T-helper 17 cell (primary cell): ENCODE results near the gene LMTK2. TPM values are rescaled to one million over a fixed set of nuclear protein-coding genes. Genes with fewer than 3 reads are reported as not detected.

Experiments used
- ATAC-seq: fragments of 150-1000 bp; cut with Tn5 transposase; 2 replicates; pipeline ENCODE4 v1.10.0; 2021; ENCODE audit warnings: mild to moderate bottlenecking, moderate library complexity
- DNase-seq, 3 donors: peaks; one replicate each; pipeline versions ENCODE4 v3.0.0 to v3.0.0-alpha.2; 2020 to 2021
- H3K9me3 ChIP-seq: one replicate; pipeline ENCODE4 v1.7.0; 2013; ENCODE audit warnings: low read length, mild to moderate bottlenecking; ENCODE audit not compliant: control insufficient read depth, poor library complexity, severe bottlenecking
- H3K27ac Mint-ChIP-seq: one replicate; pipeline ENCODE4 v1.8.0; 2022; ENCODE audit warnings: mild to moderate bottlenecking, moderate library complexity, mixed read lengths
- H3K27me3 Mint-ChIP-seq: one replicate; pipeline ENCODE4 v1.8.0; 2022; ENCODE audit warnings: mixed read lengths
- H3K36me3 Mint-ChIP-seq: one replicate; pipeline ENCODE4 v1.8.0; 2022; ENCODE audit warnings: low read depth, mixed read lengths
- H3K4me1 Mint-ChIP-seq: one replicate; pipeline ENCODE4 v1.8.0; 2022; ENCODE audit warnings: mild to moderate bottlenecking, mixed read lengths
- H3K4me3 Mint-ChIP-seq: one replicate; pipeline ENCODE4 v1.8.0; 2022; ENCODE audit warnings: mild to moderate bottlenecking, moderate library complexity, mixed read lengths
- total RNA-seq, 4 donors: library from RNA in 2 of 4; stranded (reverse) in 2 of 4; gene quantifications; one replicate each; pipeline ENCODE4 v1.2.3 and lab custom pipeline; 2022 to 2026

The LMTK2 gene
- total RNA-seq, 2 donors from 2014 or later, result 16.6 to 35.0 TPM

DNA sequence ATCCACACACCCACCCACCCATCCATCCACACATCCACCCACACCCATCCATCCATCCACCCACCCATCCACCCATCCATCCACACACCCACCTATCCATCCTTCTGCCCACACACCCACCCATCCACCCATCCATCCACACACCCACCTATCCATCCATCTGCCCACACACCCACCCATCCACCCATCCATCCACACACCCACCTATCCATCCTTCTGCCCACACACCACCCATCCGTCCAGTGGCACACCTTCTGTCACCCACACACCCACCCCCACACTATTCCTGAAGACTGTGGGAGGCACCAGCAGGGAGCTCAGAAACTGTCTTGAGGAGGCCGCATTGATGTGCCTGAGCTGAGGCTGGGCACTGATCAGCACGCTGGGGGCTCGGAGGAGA is 136.3 kb downstream of the LMTK2 start:
- H3K27me3 Mint-ChIP-seq, result no peaks in the 10 kb centered on the region
- no peaks in the 10 kb centered on the region for H3K36me3 Mint-ChIP-seq
- peaks cover 5% of the 10 kb centered on the region for H3K4me1 Mint-ChIP-seq
- no peak overlapping the region for H3K27ac Mint-ChIP-seq
- DNase-seq (no peak), ATAC-seq (no peak)
- H3K4me3 Mint-ChIP-seq, result no peak overlapping the region
- H3K9me3 ChIP-seq, result no peaks in the 10 kb centered on the region

DNA sequence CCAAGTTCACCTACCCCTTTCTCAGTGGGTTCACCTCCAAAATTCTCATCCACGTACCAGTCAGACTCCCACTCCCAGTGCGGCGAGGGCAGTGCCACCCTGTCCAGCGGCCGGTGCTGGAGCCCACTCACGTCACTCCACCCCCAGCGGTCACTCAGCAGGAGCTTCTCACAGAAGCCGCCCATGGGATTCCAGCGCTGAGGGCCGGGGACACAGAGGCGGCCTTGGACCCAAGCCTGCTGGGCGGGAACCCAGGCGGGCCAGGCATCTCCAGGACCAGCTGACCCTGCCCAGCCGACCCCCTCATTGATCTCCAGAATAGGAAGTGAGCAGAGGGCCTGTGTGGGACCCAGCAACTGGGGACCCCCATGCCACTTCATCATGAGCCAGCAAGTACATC is 138.2 kb downstream of the LMTK2 start:
- ATAC-seq, result no peak
- H3K36me3 Mint-ChIP-seq, result no peaks in the 10 kb centered on the region
- no peaks in the 10 kb centered on the region for H3K9me3 ChIP-seq
- H3K27ac Mint-ChIP-seq, result no peak overlapping the region
- H3K27me3 Mint-ChIP-seq, result no peaks in the 10 kb centered on the region
- DNase-seq, result no peak
- H3K4me3 Mint-ChIP-seq, result no peak overlapping the region
- peaks cover 16% of the 10 kb centered on the region for H3K4me1 Mint-ChIP-seq

DNA sequence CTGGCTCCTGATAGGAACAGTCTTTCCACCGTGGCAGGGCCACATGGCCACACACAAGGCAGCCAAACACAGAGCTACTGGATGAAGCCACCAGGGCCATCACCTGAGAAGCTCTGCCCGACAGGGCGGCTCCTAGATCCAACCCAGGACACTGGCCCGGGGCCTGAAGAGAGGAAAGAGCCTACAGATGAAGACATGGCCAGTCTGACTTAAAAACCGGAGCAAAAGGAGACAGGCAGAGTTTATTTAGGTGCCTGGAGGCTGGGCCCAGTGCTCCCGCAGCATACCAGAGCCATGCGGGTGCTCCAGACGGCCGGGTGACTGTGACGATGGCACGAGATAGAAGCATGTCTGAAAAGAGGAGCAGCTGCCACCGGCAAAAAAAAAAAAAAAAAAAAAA is 141.5 kb downstream of the LMTK2 start:
- no peaks in the 10 kb centered on the region for H3K9me3 ChIP-seq
- Mint-ChIP-seq H3K27me3 (no peaks in the 10 kb centered on the region), H3K4me1 (peaks cover 37% of the 10 kb centered on the region), H3K4me3 (no peak overlapping the region), H3K36me3 (no peaks in the 10 kb centered on the region), H3K27ac (peak overlapping the region; percentile 94)
- no peak for DNase-seq
- no peak for ATAC-seq

DNA sequence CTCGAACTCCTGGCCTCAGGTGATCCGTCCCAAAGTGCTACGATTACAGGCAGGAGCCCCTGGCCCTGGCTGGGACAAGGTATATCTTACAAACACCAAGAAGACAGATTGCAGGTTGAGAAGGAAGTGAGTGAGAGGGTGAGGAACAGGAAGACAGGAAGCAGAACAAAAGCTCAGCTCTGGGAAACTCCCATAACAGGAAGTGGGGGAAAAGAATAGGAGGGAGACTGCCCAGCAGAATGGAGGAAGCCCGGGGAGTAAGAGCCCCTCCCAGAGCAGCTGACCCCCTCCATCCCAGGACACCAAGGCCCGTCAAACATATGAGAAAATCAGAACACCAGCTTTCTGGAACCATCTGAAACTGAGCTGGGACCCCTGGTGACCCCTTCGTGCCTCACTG is 142.4 kb downstream of the LMTK2 start:
- H3K4me3 Mint-ChIP-seq, result peak overlapping the region; percentile 82
- H3K27me3 Mint-ChIP-seq, result no peaks in the 10 kb centered on the region
- peak overlapping the region; percentile 94 for H3K27ac Mint-ChIP-seq
- DNase-seq (no peak), ATAC-seq (no peak)
- H3K36me3 Mint-ChIP-seq, result no peaks in the 10 kb centered on the region
- peaks cover 42% of the 10 kb centered on the region for H3K4me1 Mint-ChIP-seq
- H3K9me3 ChIP-seq, result no peaks in the 10 kb centered on the region

DNA sequence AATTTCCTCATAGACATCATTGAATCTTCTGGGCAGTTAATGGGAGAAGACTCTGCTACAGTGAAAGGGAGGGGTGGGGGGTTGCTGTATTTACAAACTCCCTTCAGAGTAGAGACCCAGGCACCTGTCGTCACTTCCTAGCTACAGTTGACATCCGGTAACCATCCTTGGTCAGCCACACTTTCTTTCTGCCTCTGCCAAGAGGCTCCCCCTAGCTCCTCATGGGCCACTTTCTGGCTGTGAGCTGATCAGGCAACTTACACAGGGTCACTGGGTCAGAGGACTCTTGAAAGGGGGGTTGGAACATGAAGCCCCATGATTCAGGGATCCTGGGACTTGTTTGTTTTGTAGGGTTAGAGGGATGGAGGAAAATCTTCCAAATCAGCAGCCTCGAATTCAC is 144.1 kb downstream of the LMTK2 start:
- no peaks in the 10 kb centered on the region for H3K36me3 Mint-ChIP-seq
- H3K9me3 ChIP-seq, result no peaks in the 10 kb centered on the region
- DNase-seq (peak in 1 of 3 donors; percentile 22), ATAC-seq (peak; percentile 31)
- H3K4me1 Mint-ChIP-seq, result peaks cover 48% of the 10 kb centered on the region
- no peaks in the 10 kb centered on the region for H3K27me3 Mint-ChIP-seq
- H3K27ac Mint-ChIP-seq, result peak overlapping the region; percentile 94
- H3K4me3 Mint-ChIP-seq, result peak overlapping the region; percentile 93

DNA sequence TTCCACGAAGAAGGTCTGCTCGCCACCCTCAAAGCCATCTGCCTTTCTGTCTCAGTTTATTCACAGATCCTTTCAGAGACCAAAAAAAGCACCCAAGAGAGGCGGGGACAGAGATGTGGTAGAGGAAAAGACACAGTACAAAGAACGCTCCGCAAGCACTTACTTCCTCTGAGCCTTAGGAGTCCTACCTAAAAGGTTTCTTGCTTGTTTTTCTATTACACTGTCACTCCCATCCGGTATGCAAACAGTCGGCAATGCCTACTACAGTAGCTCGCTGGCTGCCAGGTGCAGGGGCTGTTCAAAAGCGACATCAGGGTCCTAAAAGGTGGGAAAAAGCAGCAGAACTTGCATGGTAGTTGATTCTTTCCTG is 144.6 kb downstream of the LMTK2 start:
- peak overlapping the region; percentile 94 for H3K27ac Mint-ChIP-seq
- H3K36me3 Mint-ChIP-seq, result no peaks in the 10 kb centered on the region
- H3K4me1 Mint-ChIP-seq, result peaks cover 48% of the 10 kb centered on the region
- peak in 2 of 3 donors; percentile 18 to 27 for DNase-seq
- H3K27me3 Mint-ChIP-seq, result no peaks in the 10 kb centered on the region
- H3K4me3 Mint-ChIP-seq, result peak overlapping the region; percentile 93
- H3K9me3 ChIP-seq, result no peaks in the 10 kb centered on the region
- ATAC-seq, result peak; percentile 70

DNA sequence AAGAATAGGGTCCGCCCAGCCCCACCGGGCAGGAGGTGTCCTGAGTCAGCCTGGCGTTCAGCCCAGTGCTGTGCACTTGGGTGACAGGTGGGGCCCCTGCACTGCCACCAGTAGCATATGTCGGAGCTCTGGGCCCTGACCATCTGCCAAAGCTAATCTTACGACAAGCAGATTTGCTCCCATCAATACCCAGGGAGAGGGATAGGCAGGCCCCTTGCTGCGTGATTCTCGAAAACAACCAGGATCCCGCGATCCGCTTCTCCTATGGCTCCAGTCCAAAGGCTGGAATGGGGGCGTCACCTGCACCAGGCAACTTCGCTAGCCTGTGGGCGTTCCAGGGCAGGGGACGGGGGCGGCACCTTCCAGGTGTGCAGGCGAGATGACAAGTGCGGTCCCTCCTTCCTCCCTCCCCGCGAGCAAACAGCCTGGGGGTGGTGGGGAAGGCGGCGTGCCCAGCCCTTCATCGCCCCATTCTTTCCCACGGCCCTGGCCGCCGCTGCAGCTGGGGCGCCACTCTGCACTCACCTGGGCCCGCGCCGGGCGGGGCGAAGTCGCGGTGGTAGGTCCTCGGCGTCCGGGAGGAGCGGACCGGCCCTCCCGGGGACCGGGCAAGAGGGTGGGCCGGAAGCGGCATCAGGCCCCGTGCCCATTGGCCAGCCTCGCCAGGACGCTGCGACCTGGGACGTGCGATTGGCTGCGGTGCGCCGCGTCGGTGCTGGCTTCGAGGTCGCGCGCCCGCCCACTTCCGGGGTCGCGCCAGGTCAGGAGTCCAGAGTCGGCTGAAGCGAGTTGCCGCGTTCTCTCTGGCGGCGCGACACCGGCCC is 145.2 kb downstream of the LMTK2 start, which contains the start of gene TECPR1:
Gene TECPR1, minus strand, starts transcription at position 632 of the 824 bp plus-strand sequence. CDS start 6,086 bp downstream, outside the sequence.
- DNase-seq (peak; percentile 66 to 87 (median 80)), ATAC-seq (peak; percentile 84)
- Mint-ChIP-seq H3K27me3 (no peaks in the 10 kb centered on the region), H3K27ac (peak within 1 kb of the TSS; percentile 94), H3K4me1 (peaks cover 51% of the 10 kb centered on the region), H3K36me3 (no peaks in the 10 kb centered on the region), H3K4me3 (peak within 1 kb of the TSS; percentile 93)
- H3K9me3 ChIP-seq, result no peaks in the 10 kb centered on the region

DNA sequence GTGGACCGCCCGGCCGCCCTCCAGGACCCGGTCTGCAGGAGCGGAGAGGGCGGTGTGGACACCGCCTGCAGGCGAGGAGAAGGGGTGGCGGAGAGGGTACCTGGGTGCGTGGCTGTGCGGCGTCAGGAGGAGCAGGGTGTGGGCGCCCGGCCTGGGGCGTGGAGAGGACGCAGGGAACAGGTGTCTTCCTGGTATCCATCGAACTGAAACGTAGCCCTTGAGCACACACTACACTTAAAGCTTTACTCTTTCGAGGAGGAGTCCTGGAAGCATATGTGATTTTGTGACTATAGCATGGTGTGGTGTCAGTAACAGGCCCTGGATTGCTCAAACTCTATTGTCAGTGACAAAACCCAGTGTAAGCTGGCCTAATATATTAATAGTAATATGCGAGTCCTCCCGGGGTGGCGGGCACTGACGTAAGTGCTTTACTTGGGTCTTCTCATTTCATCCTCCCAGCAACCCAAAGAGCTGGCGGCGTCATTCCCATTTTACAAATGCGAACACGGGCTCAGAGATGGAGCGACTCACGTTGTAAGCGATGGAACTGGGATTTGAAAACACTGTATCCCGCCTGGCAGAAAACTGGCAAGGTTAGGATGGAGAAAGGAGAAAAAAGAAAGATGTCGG is 145.9 kb downstream of the LMTK2 start:
- ATAC-seq, result peak; percentile 27
- H3K9me3 ChIP-seq, result no peaks in the 10 kb centered on the region
- Mint-ChIP-seq H3K27me3 (no peaks in the 10 kb centered on the region), H3K36me3 (no peaks in the 10 kb centered on the region), H3K4me1 (peaks cover 50% of the 10 kb centered on the region), H3K4me3 (peak overlapping the region; percentile 93), H3K27ac (peak overlapping the region; percentile 94)
- DNase-seq, result no peak

DNA sequence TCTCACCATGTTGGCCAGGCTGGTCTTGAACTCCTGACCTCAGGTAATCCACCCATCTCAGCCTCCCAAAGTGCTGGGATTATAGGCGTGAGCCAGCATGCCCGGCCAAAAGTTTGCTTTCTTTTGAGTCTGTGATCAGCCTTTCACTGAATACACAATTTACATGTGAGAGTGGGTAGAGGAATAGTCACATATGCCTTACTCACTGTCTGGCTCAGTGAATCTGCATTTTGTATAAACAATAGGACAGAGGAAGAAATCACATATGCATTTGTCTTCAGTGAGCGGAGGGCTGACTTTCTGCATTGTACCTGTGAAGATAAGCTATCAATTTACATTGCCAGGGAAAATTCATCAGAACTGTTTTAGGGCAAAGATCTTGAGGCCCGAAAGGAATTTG is 147.9 kb downstream of the LMTK2 start:
- H3K4me3 Mint-ChIP-seq, result no peak overlapping the region
- peaks cover 36% of the 10 kb centered on the region for H3K4me1 Mint-ChIP-seq
- ATAC-seq (no peak), DNase-seq (no peak)
- H3K27me3 Mint-ChIP-seq, result no peaks in the 10 kb centered on the region
- H3K9me3 ChIP-seq, result no peaks in the 10 kb centered on the region
- peak overlapping the region; percentile 59 for H3K27ac Mint-ChIP-seq
- no peaks in the 10 kb centered on the region for H3K36me3 Mint-ChIP-seq

DNA sequence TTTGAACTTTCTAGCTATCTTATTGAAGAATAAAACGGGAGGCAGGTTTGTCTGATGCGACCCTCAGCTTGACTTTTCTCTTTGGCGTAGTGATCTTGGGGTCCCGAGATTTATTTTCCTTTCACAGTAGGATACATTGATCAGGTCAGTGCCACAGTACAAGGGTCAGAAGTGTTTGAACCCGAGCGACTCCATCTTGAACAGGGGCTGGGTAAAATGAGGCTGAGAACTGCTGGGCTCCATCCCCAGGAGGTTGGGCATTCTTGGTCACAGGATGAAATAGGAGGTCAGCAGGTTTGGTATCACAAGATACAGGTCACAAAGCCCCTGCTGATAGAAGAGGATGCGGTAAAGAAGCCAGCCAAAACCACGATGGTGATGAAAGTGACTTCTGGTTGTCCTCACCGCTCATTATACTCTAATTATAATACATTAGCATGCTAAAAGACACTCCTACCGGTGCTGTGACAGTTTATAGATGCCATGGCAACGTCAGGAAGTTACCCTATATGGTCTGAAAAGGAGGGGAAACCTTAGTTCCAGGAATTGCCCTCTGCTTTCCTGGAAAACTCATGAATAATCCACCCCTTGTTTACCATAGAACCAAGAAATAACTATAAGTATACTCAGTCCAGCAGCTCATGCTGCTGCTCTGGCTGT is 148.4 kb downstream of the LMTK2 start:
- H3K9me3 ChIP-seq, result no peaks in the 10 kb centered on the region
- Mint-ChIP-seq H3K27ac (peak overlapping the region; percentile 59), H3K36me3 (no peaks in the 10 kb centered on the region), H3K27me3 (no peaks in the 10 kb centered on the region), H3K4me1 (peaks cover 35% of the 10 kb centered on the region), H3K4me3 (no peak overlapping the region)
- ATAC-seq, result no peak
- DNase-seq, result no peak

DNA sequence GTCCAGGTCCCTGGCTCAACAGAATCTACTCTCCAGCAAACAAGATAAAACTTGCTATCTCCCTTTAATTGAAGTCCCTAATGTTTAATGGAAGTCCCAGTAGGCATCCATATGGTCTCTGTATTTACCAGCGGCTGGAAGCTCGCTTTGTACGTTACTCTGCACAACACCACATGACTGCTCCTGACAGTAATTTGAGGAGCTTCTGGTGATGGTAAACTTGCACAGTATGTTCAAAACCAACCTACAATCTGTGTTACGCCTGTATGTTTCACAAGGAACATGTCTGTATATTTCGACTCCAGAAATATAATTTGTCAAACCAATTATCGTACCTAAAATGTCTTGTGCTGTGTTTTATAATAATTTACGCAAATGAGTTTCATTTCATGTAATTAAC is 149.8 kb downstream of the LMTK2 start:
- ATAC-seq (no peak), DNase-seq (no peak)
- peaks cover 25% of the 10 kb centered on the region for H3K4me1 Mint-ChIP-seq
- no peak overlapping the region for H3K27ac Mint-ChIP-seq
- no peaks in the 10 kb centered on the region for H3K9me3 ChIP-seq
- no peak overlapping the region for H3K4me3 Mint-ChIP-seq
- no peaks in the 10 kb centered on the region for H3K36me3 Mint-ChIP-seq
- H3K27me3 Mint-ChIP-seq, result no peaks in the 10 kb centered on the region

DNA sequence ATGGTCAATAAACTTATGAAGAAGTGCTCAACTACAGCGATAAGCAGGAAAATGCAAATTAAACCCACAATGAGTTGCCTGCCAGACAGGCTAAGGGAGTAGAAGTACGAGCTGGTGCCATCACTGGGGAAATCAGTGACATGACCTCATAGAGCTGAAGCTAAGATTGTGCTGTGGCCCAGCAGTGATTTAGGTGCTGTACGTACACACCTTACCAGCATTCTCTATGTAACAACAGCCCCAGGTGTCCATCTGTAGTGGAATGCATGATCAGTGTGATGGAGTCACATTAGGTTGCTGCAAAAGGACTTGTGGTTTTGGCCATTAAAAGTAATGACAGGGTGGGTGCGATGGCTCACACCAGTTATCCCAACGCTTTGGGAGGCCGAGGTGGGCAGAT is 151.0 kb downstream of the LMTK2 start:
- Mint-ChIP-seq H3K4me3 (no peak overlapping the region), H3K4me1 (peaks cover 19% of the 10 kb centered on the region), H3K27ac (no peak overlapping the region), H3K27me3 (no peaks in the 10 kb centered on the region), H3K36me3 (no peaks in the 10 kb centered on the region)
- no peak for DNase-seq
- no peak for ATAC-seq
- no peaks in the 10 kb centered on the region for H3K9me3 ChIP-seq
